IMR-90 (cell line): ENCODE results near the gene DOCK2. TPM values are rescaled to one million over a fixed set of nuclear protein-coding genes. Genes with fewer than 3 reads are reported as not detected.

Experiments
- ATAC-seq: fragments of 200-7000 bp; cut with Tn5 transposase; 2 replicates; pipeline ENCODE4 v1.9.1; 2020; ENCODE audit warnings: low read depth, mild to moderate bottlenecking, moderate library complexity
- BruUV-seq: library from RNA; stranded (reverse); fragments of 400-500 nt; replicated peaks from 2 replicates; lab custom pipeline; 2021; lab: Mats Ljungman, UMichigan
- CTCF ChIA-PET: fragments of 300-600 bp; formaldehyde crosslinking; extraction: SDS; loops from one replicate; lab custom pipeline; 2021; ENCODE audit warnings: antibody characterized with exemption; lab: Yijun Ruan, JAX
- POLR2A ChIA-PET: fragments of 300-600 bp; sonication (Branson Sonifier 250); formaldehyde crosslinking; loops from one replicate; lab custom pipeline; 2022; ENCODE audit warnings: antibody characterized with exemption; ENCODE audit not compliant: unreplicated experiment; lab: Charles Lee
- DNase-seq: peaks from one replicate; pipeline ENCODE4 v3.0.0; 2013
- H2AFZ ChIP-seq: replicated peaks from 2 replicates; pipeline ENCODE3; 2013; ENCODE audit warnings: low read length, mild to moderate bottlenecking; ENCODE audit not compliant: poor library complexity
- H2AK5ac ChIP-seq: 2 replicates; pipeline ENCODE4 v1.6.1; 2013; ENCODE audit warnings: low read depth, low read length, inconsistent platforms
- H2AK9ac ChIP-seq: replicated peaks from 2 replicates; pipeline ENCODE3; 2013; ENCODE audit warnings: mild to moderate bottlenecking, low read depth, low read length, moderate library complexity; ENCODE audit not compliant: poor library complexity
- H2BK120ac ChIP-seq: 2 replicates; pipeline ENCODE4 v1.6.1; 2013; ENCODE audit warnings: low read depth, low read length, inconsistent platforms
- H2BK15ac ChIP-seq: 3 replicates; pipeline ENCODE4 v1.6.1; 2013; ENCODE audit warnings: low read depth, low read length, inconsistent platforms
- H2BK20ac ChIP-seq: 2 replicates; pipeline ENCODE4 v1.6.1; 2013; ENCODE audit warnings: low read depth, mild to moderate bottlenecking, inconsistent platforms, low read length, moderate library complexity
- H2BK5ac ChIP-seq: 2 replicates; pipeline ENCODE4 v1.6.1; 2013; ENCODE audit warnings: mild to moderate bottlenecking, low read depth, low read length, inconsistent platforms; ENCODE audit not compliant: poor library complexity, severe bottlenecking
- H3K14ac ChIP-seq: replicated peaks from 2 replicates; pipeline ENCODE4 v1.6.1; 2013; ENCODE audit warnings: low read depth, low read length, inconsistent platforms
- H3K18ac ChIP-seq: 2 replicates; pipeline ENCODE4 v1.6.1; 2013; ENCODE audit warnings: low read depth, low read length, control low read depth
- H3K23ac ChIP-seq: 2 replicates; pipeline ENCODE4 v1.6.1; 2013; ENCODE audit warnings: low read depth, low read length, inconsistent platforms
- H3K27ac ChIP-seq: 2 replicates; pipeline ENCODE4 v1.5.1; 2013; ENCODE audit warnings: mild to moderate bottlenecking, control low read depth, low read length; ENCODE audit not compliant: insufficient read depth
- H3K27me3 ChIP-seq: 2 replicates; pipeline ENCODE4 v1.6.1; 2013; ENCODE audit warnings: low read length; ENCODE audit not compliant: control insufficient read depth, insufficient read depth
- H3K36me3 ChIP-seq: 2 replicates; pipeline ENCODE4 v1.6.1; 2013; ENCODE audit warnings: low read length, mixed read lengths; ENCODE audit not compliant: control insufficient read depth, insufficient read depth
- H3K4ac ChIP-seq: 2 replicates; pipeline ENCODE4 v1.6.1; 2013; ENCODE audit warnings: low read depth, low read length, inconsistent platforms
- H3K4me1 ChIP-seq: 2 replicates; pipeline ENCODE4 v1.6.1; 2013; ENCODE audit warnings: low read length, mixed read lengths; ENCODE audit not compliant: control insufficient read depth, insufficient read depth
- H3K4me2 ChIP-seq: 2 replicates; pipeline ENCODE4 v1.6.1; 2013; ENCODE audit warnings: low read depth, mild to moderate bottlenecking, control low read depth, low read length, moderate library complexity
- H3K4me3 ChIP-seq: 2 replicates; pipeline ENCODE4 v1.5.1; 2013; ENCODE audit warnings: low read depth, mild to moderate bottlenecking, control low read depth, low read length, moderate library complexity; ENCODE audit not compliant: insufficient read depth
- H3K56ac ChIP-seq: 2 replicates; pipeline ENCODE4 v1.6.1; 2013; ENCODE audit warnings: low read length, inconsistent platforms; ENCODE audit not compliant: insufficient read depth; ENCODE audit errors: extremely low read depth
- H3K79me1 ChIP-seq, 2 experiments: 2 replicates each; pipeline ENCODE4 v1.6.1; 2013; ENCODE audit warnings: low read length in 2 of 2, inconsistent platforms in 1 of 2, low read depth in 1 of 2
- H3K9ac ChIP-seq: 2 replicates; pipeline ENCODE4 v1.6.1; 2013; ENCODE audit warnings: low read depth, low read length, control low read depth
- H3K9me1 ChIP-seq: 2 replicates; pipeline ENCODE4 v1.6.1; 2013; ENCODE audit warnings: low read length, inconsistent platforms; ENCODE audit not compliant: insufficient read depth
- H3K9me3 ChIP-seq: 2 replicates; pipeline ENCODE4 v1.6.1; 2013; ENCODE audit warnings: low read length; ENCODE audit not compliant: control insufficient read depth, insufficient read depth
- H4K20me1 ChIP-seq: 2 replicates; pipeline ENCODE4 v1.6.1; 2013; ENCODE audit warnings: low read length, inconsistent platforms; ENCODE audit not compliant: insufficient read depth
- H4K5ac ChIP-seq: 2 replicates; pipeline ENCODE4 v1.6.1; 2013; ENCODE audit warnings: mild to moderate bottlenecking, low read depth, low read length, control low read depth
- H4K8ac ChIP-seq, 2 experiments: 2 replicates each; pipeline ENCODE4 v1.6.1; 2013; ENCODE audit warnings: low read depth in 2 of 2, low read length in 2 of 2, control low read depth in 1 of 2, inconsistent platforms in 1 of 2
- H4K91ac ChIP-seq: 2 replicates; pipeline ENCODE4 v1.6.1; 2013; ENCODE audit warnings: low read depth, low read length, inconsistent platforms; ENCODE audit not compliant: insufficient read depth
- BHLHE40 ChIP-seq: fragments of 150-350 bp; IDR thresholded peaks from 2 replicates; pipeline ENCODE4 v1.6.1; 2016; ENCODE audit warnings: mild to moderate bottlenecking, low read depth, low read length
- CEBPB ChIP-seq: IDR thresholded peaks from 2 replicates; pipeline ENCODE4 v1.6.1; 2012; ENCODE audit warnings: low read depth, low read length, improper control_type of control experiment
- CTCF ChIP-seq: conservative IDR thresholded peaks from 2 replicates; pipeline ENCODE4 v1.5.1; 2012; ENCODE audit warnings: mild to moderate bottlenecking, low read depth, low read length, improper control_type of control experiment
- ELK1 ChIP-seq: fragments of 150-350 bp; IDR thresholded peaks from 2 replicates; pipeline ENCODE4 v1.6.1; 2016; ENCODE audit warnings: low read depth, mild to moderate bottlenecking, low read length, moderate library complexity, borderline replicate concordance
- FOS ChIP-seq: fragments of 150-350 bp; IDR thresholded peaks from 2 replicates; pipeline ENCODE4 v1.6.1; 2016; ENCODE audit warnings: low read depth, low read length
- MAFK ChIP-seq: IDR thresholded peaks from 2 replicates; pipeline ENCODE4 v1.6.1; 2012; ENCODE audit warnings: low read depth, low read length, improper control_type of control experiment
- MXI1 ChIP-seq: IDR thresholded peaks from 2 replicates; pipeline ENCODE4 v1.6.1; 2012; ENCODE audit warnings: low read depth, mild to moderate bottlenecking, low read length, moderate library complexity, borderline replicate concordance
- NFE2L2 ChIP-seq: fragments of 150-350 bp; IDR thresholded peaks from 2 replicates; pipeline ENCODE4 v1.6.1; 2016; ENCODE audit warnings: low read depth, mild to moderate bottlenecking, low read length
- RAD21 ChIP-seq: IDR thresholded peaks from 2 replicates; pipeline ENCODE4 v1.6.1; 2012; ENCODE audit warnings: low read length, improper control_type of control experiment
- RFX5 ChIP-seq: IDR thresholded peaks from 2 replicates; pipeline ENCODE4 v1.8.0; 2012; ENCODE audit warnings: low read depth, mild to moderate bottlenecking, low read length, moderate library complexity
- USF2 ChIP-seq: fragments of 150-350 bp; IDR thresholded peaks from 2 replicates; pipeline ENCODE4 v1.6.1; 2017; ENCODE audit warnings: mild to moderate bottlenecking, antibody characterized with exemption, low read length, low read depth
- dilution Hi-C: fragments of 300-500 bp; cut with HindIII; formaldehyde crosslinking; loops from one replicate; pipeline ENCODE4 v1.14.3; 2018; ENCODE audit warnings: low sequenced_read_pairs; ENCODE audit not compliant: unreplicated experiment
- in situ Hi-C: fragments of 300-500 bp; cut with MboI; formaldehyde crosslinking; loops from 3 replicates; pipeline ENCODE4 v1.14.3; 2019; ENCODE audit warnings: low sequenced_read_pairs, inconsistent platforms, mixed read lengths
- intact Hi-C: fragments of 100-400 bp; cut with micrococcal nuclease; formaldehyde crosslinking; loops from 2 replicates; pipeline ENCODE4 v1.10.0; 2022
- polyA plus RNA-seq, 3 experiments: library from polyadenylated mRNA; depleted of rRNA; stranded (reverse); fragments of >200 nt; gene quantifications; 2 replicates each; pipeline ENCODE4 v1.2.3, GENCODE V29; 2012; ENCODE audit warnings: low replicate concordance in 1 of 3
- total RNA-seq: library from RNA; depleted of rRNA; stranded (reverse); fragments of >200 nt; gene quantifications from 2 replicates; pipeline ENCODE4 v1.2.3, GENCODE V29; 2012

DOCK2 gene
- total and polyA plus RNA-seq, 2 of the 4 experiments (the other 2 are of a cell fraction) = 0.72 to 3.0 TPM

- no peaks in the 10 kb centered on the region for H3K9me3 ChIP-seq
- DNase-seq (no peak), ATAC-seq (no peak; the same call in 1 of the 2 replicates)
- intact Hi-C loops (no loop called here), in situ Hi-C loops (no loop called here), dilution Hi-C loops (no loop called here)
- no peaks in the 10 kb centered on the region for H3K36me3 ChIP-seq
- no peak overlapping the region for H3K56ac ChIP-seq
- H2BK15ac ChIP-seq = peak overlapping the region; percentile 96
- peak overlapping the region; percentile 97 for H2BK120ac ChIP-seq
- TF ChIP-seq CEBPB = no peak
- TF ChIP-seq FOS = no peak
- no peak for TF ChIP-seq RFX5
- no peak for TF ChIP-seq CTCF
- no peak for TF ChIP-seq MAFK
- TF ChIP-seq USF2 = no peak
- TF ChIP-seq BHLHE40 = no peak
- no peak for TF ChIP-seq MXI1
- TF ChIP-seq NFE2L2 = no peak
- no peak for TF ChIP-seq RAD21
- no peak for TF ChIP-seq ELK1
- H2AK5ac ChIP-seq = peak overlapping the region; percentile 84; the same call in 1 of the 2 replicates
- H3K27ac ChIP-seq = peak overlapping the region; percentile 28; the same call in 1 of the 2 replicates
- ChIA-PET POLR2A (interaction anchor here (1.5 kb wide), 1 partner anchor 24 kb away, joined by 4 read pairs; no protein-coding TSS in a partner anchor), CTCF (interaction anchor here (1.1 to 2.6 kb wide), 2 partner anchors 10 to 12 kb away, joined by 3 to 24 read pairs; partner anchors contain the start of gene INSYN2B)
- H3K4me2 ChIP-seq = no peak overlapping the region
- H4K5ac ChIP-seq = peak overlapping the region; percentile 64; the same call in 1 of the 2 replicates
- H2AFZ ChIP-seq = no peak overlapping the region
- peak overlapping the region; percentile 58 for H2AK9ac ChIP-seq
- H4K20me1 ChIP-seq = no peaks in the 10 kb centered on the region
- peaks cover 11% of the 10 kb centered on the region for H3K4me1 ChIP-seq
- H2BK20ac ChIP-seq = peak overlapping the region; percentile 90
- peak overlapping the region; percentile 78; the same call in 1 of the 2 replicates for H3K23ac ChIP-seq
- peak overlapping the region; percentile 74 for H3K18ac ChIP-seq
- peaks cover 21% of the 10 kb centered on the region for H3K9me1 ChIP-seq
- no peaks in the 10 kb centered on the region for H3K27me3 ChIP-seq
- peak overlapping the region; percentile 78 for H2BK5ac ChIP-seq
- H3K4me3 ChIP-seq = no peak overlapping the region
- peak overlapping the region; percentile 88 to 89 for H4K8ac ChIP-seq
- peak overlapping the region; percentile 82 for H4K91ac ChIP-seq
- H3K4ac ChIP-seq = peak overlapping the region; percentile 92
- BruUV-seq = no TSS peak
- H3K14ac ChIP-seq = peak overlapping the region; percentile 71
- no peak overlapping the region for H3K9ac ChIP-seq
- H3K79me1 ChIP-seq = peaks cover 37 to 73% of the 10 kb centered on the region in 2 experiments
Observed at GRCh38 chr5:169970339-169970738, 333.3 kb downstream of the DOCK2 start.
